GM18909 (cell line): ENCODE measurements around the gene GTPBP6.
A peak's percentile ranks its signal among the peaks of the same experiment; 100 is the strongest.
"Not testable (repeated sequence)": the region's sequence is repeated elsewhere in the genome, so short reads cannot be mapped to it uniquely, and the experiment has no call there.

ENCODE experiments used
- ATAC-seq: cut with Tn5 transposase; IDR thresholded peaks from one replicate; pipeline ENCODE4 v1.9.1; 2021; ENCODE audit warnings: mild to moderate bottlenecking; ENCODE audit not compliant: unreplicated experiment, poor library complexity

GTPBP6 gene

GRCh38 chrX:305781-306613 is 12.6 kb downstream of the GTPBP6 start:
- ATAC-seq = not testable (repeated sequence)

GRCh38 chrX:302975-303374 is 15.6 kb downstream of the GTPBP6 start:
- no peak for ATAC-seq

GRCh38 chrX:300334-300733 is 18.3 kb downstream of the GTPBP6 start:
- no peak for ATAC-seq

- no peak for ATAC-seq
Observed at GRCh38 chrX:298993-299392, 19.6 kb downstream of the GTPBP6 start.

GRCh38 chrX:295136-295535 is 23.5 kb downstream of the GTPBP6 start:
- no peak for ATAC-seq

- ATAC-seq = no peak
Observed at GRCh38 chrX:292900-293897, 25.4 kb downstream of the GTPBP6 start.

- ATAC-seq = no peak
Observed at GRCh38 chrX:291411-291901, 27.1 kb downstream of the GTPBP6 start.

GRCh38 chrX:290476-291166 is 28.0 kb downstream of the GTPBP6 start:
- ATAC-seq = no peak

- ATAC-seq = no peak
Observed at GRCh38 chrX:288561-288991, 30.0 kb downstream of the GTPBP6 start.

- no peak for ATAC-seq
Observed at GRCh38 chrX:287670-288069, 30.9 kb downstream of the GTPBP6 start.

GRCh38 chrX:285076-285677 is 33.4 kb downstream of the GTPBP6 start:
- no peak for ATAC-seq

GRCh38 chrX:283115-283845 is 35.3 kb downstream of the GTPBP6 start:
- peak; percentile 99 for ATAC-seq

- not testable (repeated sequence) for ATAC-seq
Observed at GRCh38 chrX:282000-282681, 36.5 kb downstream of the GTPBP6 start.

- no peak for ATAC-seq
Observed at GRCh38 chrX:281166-281999, 37.2 kb downstream of the GTPBP6 start, which contains the start of gene PLCXD1. TSS of gene PLCXD1 (plus strand) at chrX:281381. CDS start at chrX:284188, 2,807 bp downstream.

GRCh38 chrX:280722-281121 is 37.9 kb downstream of the GTPBP6 start:
- ATAC-seq = not testable (repeated sequence)

- not testable (repeated sequence) for ATAC-seq
Observed at GRCh38 chrX:279757-280604, 38.6 kb downstream of the GTPBP6 start.
